ENCODE results near the gene CDKN2AIPNL.
"Not testable (repeated sequence)": the region's sequence is repeated elsewhere in the genome, so short reads cannot be mapped to it uniquely, and the experiment has no call there.

Gene CDKN2AIPNL

GRCh38 chr5:134398609-134399155, 13.0 kb downstream of the CDKN2AIPNL start:
- no peak for DNase-seq (ENCODE audit: low spot score)

GRCh38 chr5:134397196-134397595, 14.5 kb downstream of the CDKN2AIPNL start:
- no peak for DNase-seq (ENCODE audit: low spot score)

DNA sequence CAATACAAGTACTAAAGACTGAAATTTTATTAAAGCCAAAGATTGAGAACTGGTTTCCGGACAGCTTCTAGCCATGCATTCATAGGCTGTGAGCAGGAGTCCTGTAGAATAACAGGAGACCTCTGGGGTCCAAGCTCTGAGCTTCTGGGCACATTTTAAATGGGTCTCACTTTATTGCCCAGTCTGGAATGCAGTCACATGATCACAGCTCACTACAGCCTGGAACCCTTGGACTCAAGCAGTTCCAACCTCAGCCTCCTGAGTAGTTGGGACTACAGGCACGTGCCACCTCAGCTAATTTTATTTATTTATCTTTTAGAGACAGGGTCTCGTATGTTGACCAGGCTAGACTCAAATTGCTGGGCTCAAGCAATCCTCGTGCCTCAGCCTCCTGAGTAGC, 15.4 kb downstream of the CDKN2AIPNL start:
- no peak for DNase-seq (ENCODE audit: low spot score)

DNA sequence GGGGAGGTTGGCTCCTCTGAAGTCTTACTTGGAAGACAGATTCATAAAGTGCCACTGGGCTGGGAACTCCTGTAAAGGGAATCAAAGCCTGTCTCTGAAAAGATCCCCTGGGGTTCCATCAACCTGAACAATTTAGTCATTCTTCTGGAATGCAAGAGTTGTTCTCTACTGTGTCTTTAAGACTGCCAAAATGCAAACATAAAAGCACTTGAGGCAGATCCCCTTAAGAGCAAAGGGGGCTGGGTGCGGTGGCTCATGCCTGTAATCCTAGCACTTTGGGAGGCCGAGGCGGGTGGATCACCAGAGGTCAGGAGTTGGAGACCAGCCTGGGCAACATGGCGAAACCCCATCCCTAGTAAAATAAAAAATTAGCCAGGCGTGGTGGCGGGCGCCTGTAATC, 16.7 kb downstream of the CDKN2AIPNL start:
- no peak for DNase-seq (ENCODE audit: low spot score)

DNA sequence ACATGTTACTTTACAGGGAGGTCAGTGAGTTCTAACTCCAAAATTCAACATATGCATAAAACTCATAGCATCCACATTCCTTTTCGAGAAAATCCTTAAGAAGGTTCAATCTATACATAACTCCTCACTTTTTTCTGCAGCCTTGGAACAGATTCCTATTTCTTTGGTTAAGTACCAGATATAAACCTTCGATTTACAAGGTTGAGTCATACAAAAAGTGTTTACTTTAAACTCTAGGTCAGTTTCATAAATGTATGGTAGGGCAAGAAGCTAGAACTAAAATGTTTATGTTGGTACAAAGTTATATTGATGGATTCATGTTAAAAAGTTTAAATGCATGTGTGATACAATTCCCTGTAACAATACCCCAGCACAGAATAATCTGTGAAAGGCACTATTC, 19.4 kb downstream of the CDKN2AIPNL start:
- DNase-seq (ENCODE audit: low spot score) = no peak

DNA sequence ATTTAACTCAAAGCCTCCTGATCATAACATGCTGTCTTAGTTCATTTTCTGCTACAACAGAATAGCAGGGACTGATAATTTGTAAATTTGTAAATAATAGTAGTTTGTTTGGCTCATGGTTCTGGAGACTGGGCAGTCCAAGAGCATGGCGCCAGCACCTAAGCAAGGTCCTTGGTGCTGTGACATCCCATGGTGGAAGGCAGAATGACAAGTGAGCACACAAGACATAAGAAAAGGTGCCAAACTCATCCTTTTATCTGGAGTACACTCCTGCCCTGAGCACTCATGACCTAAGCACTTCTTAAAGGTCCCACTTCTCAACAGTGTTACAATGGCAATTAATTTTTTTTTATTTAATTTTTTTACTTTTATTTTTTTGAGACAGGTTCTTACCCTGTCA, 24.2 kb downstream of the CDKN2AIPNL start:
- no peak for DNase-seq (ENCODE audit: low spot score)

GRCh38 chr5:134383980-134384697, 27.5 kb downstream of the CDKN2AIPNL start:
- DNase-seq (ENCODE audit: low spot score) = no peak

DNA sequence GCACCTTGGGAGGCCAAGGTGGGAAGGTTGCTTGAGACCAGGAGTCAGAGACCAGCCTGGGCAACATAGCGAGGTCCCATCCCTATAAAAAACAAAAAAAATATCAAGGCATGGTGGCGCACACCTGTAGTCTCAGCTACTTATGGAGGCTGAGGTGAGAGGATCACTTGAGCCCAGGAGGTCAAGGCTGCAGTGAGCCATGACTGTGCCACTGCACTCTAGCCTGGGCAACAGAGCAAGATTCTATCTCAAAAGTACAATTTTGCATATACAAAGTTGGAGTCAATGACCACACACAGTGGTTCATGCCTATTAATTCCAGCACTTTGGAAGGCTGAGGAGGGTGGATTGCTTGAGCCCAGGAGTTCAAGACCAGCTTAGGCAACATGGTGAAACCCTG, 29.5 kb downstream of the CDKN2AIPNL start:
- not testable (repeated sequence) for DNase-seq (ENCODE audit: low spot score)

DNA sequence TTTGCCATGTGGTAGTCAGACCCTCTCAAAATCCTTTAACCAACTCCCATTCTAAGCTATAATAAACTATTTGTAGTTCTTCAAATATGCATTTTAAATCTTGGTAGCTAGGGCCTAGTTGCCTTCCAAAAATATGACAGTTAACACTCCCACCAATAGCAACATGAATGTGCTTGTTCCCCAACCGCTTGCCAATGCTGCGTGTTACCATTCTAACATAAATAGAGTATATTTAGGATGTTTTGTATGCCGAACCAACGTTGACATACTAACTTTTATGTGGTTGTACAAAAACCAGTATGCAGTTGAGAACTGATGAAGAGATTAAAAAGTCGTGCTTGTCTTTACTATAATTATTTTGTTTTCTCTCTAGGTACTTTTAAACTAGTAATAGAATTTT, 31.3 kb downstream of the CDKN2AIPNL start:
- no peak for DNase-seq (ENCODE audit: low spot score)

- DNase-seq (ENCODE audit: low spot score) = peak; percentile 58
Measured at GRCh38 chr5:134374232-134374631, 37.4 kb downstream of the CDKN2AIPNL start.

- DNase-seq (ENCODE audit: low spot score) = not testable (repeated sequence)
Measured at GRCh38 chr5:134373633-134374032, 38.0 kb downstream of the CDKN2AIPNL start.

DNA sequence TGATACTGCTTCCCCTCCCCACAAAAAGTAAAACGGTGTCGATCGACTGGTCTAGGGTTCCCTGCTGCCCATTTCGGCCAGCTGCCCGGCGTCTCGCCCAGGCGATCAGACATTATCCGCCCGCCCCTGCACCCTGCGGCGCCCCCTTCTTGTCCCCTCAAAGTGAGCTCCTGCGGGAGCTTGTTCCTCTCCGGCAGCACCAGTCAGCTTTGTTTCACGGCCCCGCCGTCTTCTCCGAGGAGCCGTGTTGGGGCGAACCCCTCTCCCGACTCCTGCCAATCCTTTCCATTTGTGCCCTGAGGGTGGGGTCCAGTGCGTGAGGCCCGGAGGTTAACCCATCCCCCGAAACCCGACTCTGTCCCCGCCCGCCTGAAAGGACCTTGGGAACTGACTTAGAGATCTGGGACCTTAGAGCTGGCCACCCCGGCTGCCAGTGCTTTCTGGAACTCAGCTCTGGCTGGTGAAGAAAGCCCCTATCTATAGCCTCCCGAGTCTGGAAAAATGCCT, 39.8 kb downstream of the CDKN2AIPNL start:
- peak; percentile 82 for DNase-seq (ENCODE audit: low spot score)

DNA sequence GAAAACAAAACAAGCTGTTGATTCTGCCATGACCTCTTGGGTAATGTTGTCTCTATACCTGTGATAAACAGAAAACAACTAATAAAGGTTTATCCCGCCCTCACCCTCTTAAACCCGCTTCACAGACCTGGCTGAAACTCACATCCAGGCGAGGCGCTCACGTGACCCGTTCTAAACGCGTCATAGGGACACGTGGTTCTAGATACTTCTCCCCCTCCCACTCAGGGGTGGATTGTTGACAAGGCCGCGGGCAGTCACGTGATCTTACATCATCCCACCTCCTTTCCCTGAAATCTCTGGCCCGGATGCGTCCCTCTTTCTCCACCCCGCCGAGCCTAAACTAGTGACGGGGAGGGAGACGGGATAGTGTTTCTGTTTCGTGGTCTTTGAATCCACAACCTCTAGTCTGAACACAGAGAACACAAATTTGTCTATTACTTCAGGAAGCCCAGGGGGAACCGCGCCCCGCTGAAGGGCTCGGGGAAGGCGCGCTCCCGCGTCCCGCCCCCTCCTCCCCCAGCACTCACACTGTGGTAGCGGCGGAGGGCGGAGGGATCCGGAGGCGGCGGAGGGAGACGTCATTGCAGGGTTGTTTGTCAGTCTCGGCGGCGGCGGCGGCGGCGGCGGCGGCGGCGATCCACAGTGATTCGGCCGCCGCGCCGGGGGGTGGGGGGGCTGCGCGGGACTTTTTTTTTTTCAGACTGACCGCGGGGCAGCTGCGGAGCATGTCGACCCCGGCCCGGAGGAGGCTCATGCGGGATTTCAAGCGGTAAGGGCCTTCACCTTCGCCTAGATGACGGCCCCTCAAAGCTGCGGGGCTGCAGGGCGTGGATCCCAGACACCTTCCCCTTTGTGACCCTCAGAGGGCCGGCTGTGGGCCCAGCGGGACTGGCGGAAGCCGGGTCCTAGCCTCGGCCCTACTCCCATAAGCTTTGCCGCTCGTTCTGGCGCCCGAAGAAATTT, 40.5 kb downstream of the CDKN2AIPNL start, which contains the start of gene UBE2B:
TSS of gene UBE2B (plus strand) at position 699 of the 963 bp plus-strand sequence. CDS start at position 726, 27 bp downstream.
- DNase-seq (ENCODE audit: low spot score) = peak; percentile 100

DNA sequence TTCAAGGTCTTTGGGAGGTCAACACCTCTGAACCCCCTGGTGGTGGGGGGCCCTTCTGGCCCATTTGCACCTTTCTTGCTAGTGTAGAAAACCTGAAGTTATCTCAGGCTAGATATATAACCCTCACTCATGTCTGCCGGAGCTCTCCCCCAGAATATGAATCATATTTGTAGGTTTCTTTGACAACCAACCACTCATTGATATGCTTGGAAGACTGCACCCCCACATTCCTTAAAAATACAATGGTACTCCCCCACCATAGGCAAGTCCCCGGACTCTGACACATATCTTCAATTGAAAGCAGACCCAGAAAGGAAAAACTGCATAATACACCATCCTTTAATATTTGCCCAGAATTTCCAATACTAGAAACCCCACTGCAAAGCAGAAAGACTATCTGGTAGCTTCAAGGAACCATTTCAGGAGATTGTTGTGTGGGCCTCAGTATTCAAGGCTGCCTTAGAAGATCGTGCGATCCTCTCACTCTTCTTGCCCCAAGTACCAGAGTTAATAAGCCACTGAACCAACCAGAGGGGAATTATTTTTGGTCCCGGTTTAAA, 41.3 kb downstream of the CDKN2AIPNL start:
- DNase-seq (ENCODE audit: low spot score) = no peak

DNA sequence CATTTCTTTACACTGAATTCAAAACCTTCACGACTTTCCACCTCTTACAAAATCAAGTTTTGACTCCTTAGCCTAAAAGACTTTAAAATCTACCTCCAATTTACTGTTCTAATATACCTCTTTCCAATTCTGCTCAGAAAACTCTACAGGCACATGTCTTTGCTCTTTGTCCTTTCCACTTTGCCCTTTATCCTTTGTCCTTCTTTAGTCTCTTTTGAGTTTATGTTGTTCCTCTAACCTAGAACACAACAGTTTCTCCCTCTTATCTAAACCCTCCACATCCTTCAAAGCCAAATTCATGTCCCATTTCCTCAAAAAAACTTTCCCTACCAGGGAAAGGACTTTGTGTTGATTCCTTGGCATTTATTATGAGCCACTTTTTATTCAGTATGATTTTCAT, 46.1 kb downstream of the CDKN2AIPNL start:
- DNase-seq (ENCODE audit: low spot score) = peak; percentile 23

DNA sequence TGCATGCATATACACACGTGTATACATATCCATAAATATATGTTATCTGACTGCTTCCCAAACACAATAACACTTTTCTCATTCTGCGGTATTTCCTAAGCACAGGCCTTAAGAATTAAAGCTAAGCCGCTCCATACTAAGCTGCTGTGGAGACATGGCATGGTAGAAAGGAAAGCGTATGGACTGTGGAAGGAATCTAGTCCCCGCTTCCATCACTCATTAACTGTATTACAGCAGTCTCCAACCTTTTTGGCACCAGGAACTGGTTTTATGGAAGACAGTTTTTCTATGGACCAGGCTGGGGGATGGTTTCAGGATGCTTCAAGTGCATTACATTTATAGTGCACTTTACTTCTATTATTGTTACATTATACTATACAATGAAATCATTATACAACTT, 56.0 kb downstream of the CDKN2AIPNL start:
- DNase-seq (ENCODE audit: low spot score) = no peak

Data from hematopoietic multipotent progenitor cell treated with erythropoietin and hydrocortisone succinate and interleukin-3 and kit ligand, for 17 days (in vitro differentiated cells).